ENCODE measurements around the gene SLC40A1.

DNA sequence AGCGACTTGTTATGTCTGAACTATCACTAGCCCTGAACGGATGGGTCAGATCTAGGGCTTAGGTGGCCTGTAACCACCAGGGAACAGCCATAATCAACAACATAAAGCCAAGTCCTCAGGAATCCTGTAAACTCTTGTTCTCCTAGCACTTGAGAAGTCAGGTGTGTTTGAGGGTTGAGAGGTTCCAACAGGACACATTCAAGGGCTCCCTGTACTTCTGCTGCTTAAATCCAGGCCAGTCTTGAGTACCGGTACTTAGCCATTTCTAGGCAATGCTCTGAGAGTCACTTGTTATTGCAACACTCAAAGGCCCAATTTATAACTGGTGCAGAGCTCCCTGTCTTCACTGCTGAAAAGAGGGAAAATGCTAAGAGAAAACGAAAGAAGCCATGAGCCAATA is 21.6 kb upstream of the SLC40A1 start:
- TF ChIP-seq POLR2A (IDR thresholded peaks at IDR 0.05) (no peak), CTCF (IDR thresholded peaks at IDR 0.05) (no peak)
